GM12872 (cell line): ENCODE data around the gene COG1.

Experiments
- CTCF ChIP-seq: IDR thresholded peaks from 3 replicates; pipeline ENCODE4 v1.5.1; 2011; ENCODE audit warnings: low read depth, mild to moderate bottlenecking, low read length, moderate library complexity; ENCODE audit not compliant: insufficient read depth

Gene COG1

GRCh38 chr17:73156887-73157520 lies 35.9 kb upstream of the COG1 start:
- TF ChIP-seq CTCF, result no peak

- no peak for TF ChIP-seq CTCF
These were observed 35.3 kb upstream of the COG1 start for GRCh38 chr17:73157521-73157890.

- TF ChIP-seq CTCF, result no peak
These were observed 34.7 kb upstream of the COG1 start for GRCh38 chr17:73158133-73158532.

GRCh38 chr17:73160980-73161630 lies 31.8 kb upstream of the COG1 start:
- no peak for TF ChIP-seq CTCF

- TF ChIP-seq CTCF, result no peak
These were observed 29.8 kb upstream of the COG1 start for GRCh38 chr17:73163043-73163442.

- no peak for TF ChIP-seq CTCF
These were observed 27.0 kb upstream of the COG1 start for GRCh38 chr17:73165616-73166404.

- TF ChIP-seq CTCF, result no peak
These were observed 25.9 kb upstream of the COG1 start for GRCh38 chr17:73166731-73167581.
